Ovary (tissue), 1 donor: ENCODE measurements around the gene TASOR.

Experiments used
- EP300 ChIP-seq: sonication (generic); formaldehyde crosslinking; IDR thresholded peaks from one replicate; pipeline ENCODE4 v1.6.1; 2017; ENCODE audit warnings: antibody characterized with exemption
- POLR2A ChIP-seq: fragments of 450-650 bp; IDR thresholded peaks from one replicate; pipeline ENCODE4 v1.6.1; 2017; ENCODE audit warnings: antibody characterized with exemption, mild to moderate bottlenecking, moderate library complexity

GRCh38 chr3:56655709-56656108 is 27.4 kb downstream of the TASOR start:
- TF ChIP-seq POLR2A (no peak), EP300 (no peak)
